ENCODE measurements around the gene MTCL1. TPM values are rescaled to one million over a fixed set of nuclear protein-coding genes. Genes with fewer than 3 reads are reported as not detected.

MTCL1 gene
- total RNA-seq, 2 donors from 2014 or later: 15.3 to 27.7 TPM

- no peak overlapping the region for H3K27ac ChIP-seq
- H3K36me3 ChIP-seq (replicated peaks in 1 of 2; ENCODE audit: insufficient read depth in 1 of 2, low read depth in 2 of 2): no peaks in the 10 kb centered on the region
- DNase-seq (no peak), ATAC-seq (no peak)
- no peaks in the 10 kb centered on the region for H3K27me3 ChIP-seq
- no peaks in the 10 kb centered on the region for H3K4me1 ChIP-seq
- WGBS, 2 donors: 82 to 86% methylated on average over 11 of the region's 11 CpGs
- TF ChIP-seq CTCF (IDR thresholded peaks at IDR 0.05) (no peak), POLR2A (IDR thresholded peaks at IDR 0.05) (no peak)
- H3K4me3 ChIP-seq: no peak overlapping the region
- intact Hi-C loops (cut with DNase I): no loop called here
- no peaks in the 10 kb centered on the region for H3K9me3 ChIP-seq
These were observed 60.6 kb downstream of the MTCL1 start for GRCh38 chr18:8765783-8766463.

GRCh38 chr18:8766559-8767293 lies 61.4 kb downstream of the MTCL1 start:
- 89 to 91% methylated on average over 2 of the region's 2 CpGs for WGBS, 2 donors
- H3K36me3 ChIP-seq (replicated peaks in 1 of 2; ENCODE audit: insufficient read depth in 1 of 2, low read depth in 2 of 2): no peaks in the 10 kb centered on the region
- H3K4me3 ChIP-seq: no peak overlapping the region
- peaks cover 2% of the 10 kb centered on the region for H3K4me1 ChIP-seq
- H3K9me3 ChIP-seq: no peaks in the 10 kb centered on the region
- ATAC-seq: no peak
- no peak overlapping the region for H3K27ac ChIP-seq
- DNase-seq: no peak
- TF ChIP-seq POLR2A (IDR thresholded peaks at IDR 0.05): no peak
- TF ChIP-seq CTCF (IDR thresholded peaks at IDR 0.05): no peak
- H3K27me3 ChIP-seq: no peaks in the 10 kb centered on the region
- intact Hi-C loops (cut with DNase I): no loop called here

- ATAC-seq (no peak), DNase-seq (no peak)
- TF ChIP-seq POLR2A (IDR thresholded peaks at IDR 0.05): no peak
- TF ChIP-seq CTCF (IDR thresholded peaks at IDR 0.05): no peak
- intact Hi-C loops (cut with DNase I): no loop called here
- H3K4me1 ChIP-seq: peaks cover 7% of the 10 kb centered on the region
- no peak overlapping the region for H3K4me3 ChIP-seq
- no peak overlapping the region for H3K27ac ChIP-seq
- H3K9me3 ChIP-seq: no peaks in the 10 kb centered on the region
- H3K27me3 ChIP-seq: no peaks in the 10 kb centered on the region
- 90 to 95% methylated on average over 4 of the region's 4 CpGs for WGBS, 2 donors
- no peaks in the 10 kb centered on the region for H3K36me3 ChIP-seq (replicated peaks in 1 of 2; ENCODE audit: insufficient read depth in 1 of 2, low read depth in 2 of 2)
These were observed 62.0 kb downstream of the MTCL1 start for GRCh38 chr18:8767340-8767739.

- Histone ChIP-seq H3K27ac (no peak overlapping the region), H3K36me3 (replicated peaks in 1 of 2; ENCODE audit: insufficient read depth in 1 of 2, low read depth in 2 of 2) (no peaks in the 10 kb centered on the region), H3K27me3 (no peaks in the 10 kb centered on the region), H3K4me1 (peaks cover 7% of the 10 kb centered on the region), H3K9me3 (no peaks in the 10 kb centered on the region), H3K4me3 (no peak overlapping the region)
- ATAC-seq (no peak), DNase-seq (no peak)
- TF ChIP-seq POLR2A (IDR thresholded peaks at IDR 0.05): no peak
- TF ChIP-seq CTCF (IDR thresholded peaks at IDR 0.05): no peak
- intact Hi-C loops (cut with DNase I): loop anchor here (10.0 kb wide), 1 partner anchor 55 kb away; no protein-coding TSS in a partner anchor
- 84 to 86% methylated on average over 3 of the region's 3 CpGs for WGBS, 2 donors
These were observed 64.2 kb downstream of the MTCL1 start for GRCh38 chr18:8769509-8770095.
